ENCODE measurements around the gene SPTLC1.

The SPTLC1 gene

DNA sequence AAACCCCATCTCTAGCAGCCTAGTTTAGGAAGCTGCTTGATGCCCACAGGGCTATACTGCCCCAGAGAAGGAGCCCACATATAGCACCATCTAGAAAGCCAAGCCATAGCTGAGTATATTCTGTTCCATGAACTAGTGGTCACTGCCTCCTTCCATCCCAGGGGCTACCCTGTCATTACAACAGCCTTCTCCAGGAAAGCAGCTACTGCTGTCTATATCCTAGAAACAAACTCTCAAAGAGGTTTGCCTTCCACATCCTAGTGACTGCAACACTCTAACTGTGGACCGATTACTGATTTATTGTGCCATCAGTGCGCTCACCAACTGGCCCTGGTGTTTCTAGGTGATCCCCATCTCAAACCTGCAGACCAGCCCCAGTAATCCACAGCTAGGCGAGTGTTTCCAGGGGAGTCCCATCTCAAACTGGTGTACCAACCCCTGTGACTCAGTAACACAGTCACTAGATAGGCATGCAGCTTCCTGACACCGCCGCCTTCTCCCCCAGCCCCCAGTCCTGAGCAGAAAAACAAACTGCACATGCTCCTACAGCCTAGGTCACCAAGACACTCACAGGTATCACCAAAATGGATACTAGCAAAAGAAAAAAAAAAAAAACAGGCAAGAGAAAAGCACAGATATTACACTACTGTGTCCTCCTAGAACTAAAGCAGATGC lies 14.8 kb downstream of the SPTLC1 start:
- no peak for TF ChIP-seq POLR2A (IDR thresholded peaks at IDR 0.05; ENCODE audit: low read depth, low read length)
- no peak for TF ChIP-seq POLR2AphosphoS5 (IDR thresholded peaks at IDR 0.05; ENCODE audit: low read depth, low read length)
- no peak for TF ChIP-seq TAF1 (IDR thresholded peaks at IDR 0.05; ENCODE audit: borderline replicate concordance, low read depth, low read length)
- DNase-seq (ENCODE audit: insufficient read length) (no peak), FAIRE-seq (no peak)

DNA sequence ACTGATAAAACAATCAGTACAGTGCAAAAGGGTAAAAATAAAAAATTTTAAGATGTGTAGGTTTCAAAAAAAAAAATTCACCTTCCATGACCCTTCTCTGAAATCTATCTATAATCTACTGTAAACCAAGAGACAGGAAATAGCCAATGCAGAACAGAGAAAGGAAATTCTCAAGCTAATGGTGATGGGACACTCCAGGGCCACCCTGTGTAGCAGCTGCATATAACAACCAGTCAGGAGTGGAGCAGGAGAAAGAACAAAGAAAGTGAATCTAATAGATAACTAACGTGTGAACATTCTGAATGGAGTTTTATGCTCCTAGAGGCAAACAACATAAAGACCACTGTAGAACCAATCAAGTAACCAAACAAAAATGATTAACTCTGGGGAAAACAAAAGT lies 16.6 kb downstream of the SPTLC1 start:
- TF ChIP-seq POLR2AphosphoS5 (IDR thresholded peaks at IDR 0.05; ENCODE audit: low read depth, low read length) (no peak), POLR2A (IDR thresholded peaks at IDR 0.05; ENCODE audit: low read depth, low read length) (no peak), TAF1 (IDR thresholded peaks at IDR 0.05; ENCODE audit: borderline replicate concordance, low read depth, low read length) (no peak)
- FAIRE-seq = no peak
- no peak for DNase-seq (ENCODE audit: insufficient read length)

DNA sequence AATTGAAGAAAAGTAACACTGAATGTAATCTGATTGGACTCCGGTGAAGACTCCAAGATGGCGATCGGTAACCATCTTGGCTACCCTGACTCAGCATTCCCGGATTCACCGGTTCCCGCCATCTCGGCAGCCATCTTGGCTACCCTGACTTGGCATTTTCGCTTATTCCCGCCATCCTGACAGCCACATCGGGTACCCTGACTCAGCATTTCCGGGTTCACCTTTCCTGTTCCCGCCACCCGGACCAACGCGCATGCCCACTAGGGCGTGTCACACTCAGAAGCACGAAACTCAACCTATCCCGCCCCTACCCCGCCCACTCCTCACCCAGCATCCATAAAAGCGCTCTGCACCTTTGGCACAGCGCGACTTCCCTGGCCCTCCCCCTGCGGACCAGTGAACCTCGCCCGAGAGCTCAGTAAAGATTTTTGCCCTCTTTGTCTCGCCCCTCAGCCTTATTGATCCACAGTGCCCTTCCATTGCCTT lies 17.2 kb downstream of the SPTLC1 start:
- FAIRE-seq (no peak), DNase-seq (ENCODE audit: insufficient read length) (no peak)
- TF ChIP-seq TAF1 (IDR thresholded peaks at IDR 0.05; ENCODE audit: borderline replicate concordance, low read depth, low read length) (no peak), POLR2AphosphoS5 (IDR thresholded peaks at IDR 0.05; ENCODE audit: low read depth, low read length) (no peak), POLR2A (IDR thresholded peaks at IDR 0.05; ENCODE audit: low read depth, low read length) (no peak)

DNA sequence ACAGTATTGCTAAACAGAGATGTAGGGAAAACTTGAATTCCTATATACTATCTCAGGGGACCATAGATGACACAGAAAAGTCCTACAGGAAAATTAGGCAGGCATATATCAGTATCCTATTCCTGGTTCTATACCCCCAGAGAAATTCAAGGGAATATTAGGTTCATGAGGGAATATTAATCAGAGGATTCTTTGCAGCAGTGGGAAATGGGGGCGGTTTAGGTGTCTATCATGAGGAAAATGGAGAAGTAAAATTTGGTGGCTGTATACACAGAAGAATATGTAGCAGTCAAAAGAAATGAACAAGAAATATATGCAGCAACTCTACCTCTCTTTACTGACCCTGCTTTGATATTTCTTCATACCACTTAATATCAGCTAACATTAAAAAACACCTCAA lies 20.0 kb downstream of the SPTLC1 start:
- no peak for DNase-seq (ENCODE audit: insufficient read length)
- no peak for FAIRE-seq
- TF ChIP-seq POLR2A (IDR thresholded peaks at IDR 0.05; ENCODE audit: low read depth, low read length) (no peak), POLR2AphosphoS5 (IDR thresholded peaks at IDR 0.05; ENCODE audit: low read depth, low read length) (no peak), TAF1 (IDR thresholded peaks at IDR 0.05; ENCODE audit: borderline replicate concordance, low read depth, low read length) (no peak)

DNA sequence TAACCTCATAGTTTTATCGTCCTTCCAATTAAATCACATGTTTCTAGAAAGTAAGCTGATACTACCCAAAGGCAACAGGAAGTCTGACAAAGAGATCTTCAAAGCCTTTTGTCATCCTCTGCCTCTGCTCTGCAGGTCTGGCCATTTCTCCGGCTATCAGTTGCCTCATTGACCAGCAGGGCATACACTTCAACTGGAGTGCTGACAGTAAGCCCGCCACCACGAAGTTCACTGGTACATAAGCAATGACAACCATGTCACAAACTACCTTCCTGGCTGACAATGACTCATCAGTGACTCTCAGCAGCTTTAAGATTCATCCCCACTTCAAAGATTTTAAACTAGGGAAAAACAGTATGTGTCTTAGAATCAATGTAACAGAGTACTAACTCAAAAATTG lies 20.6 kb downstream of the SPTLC1 start:
- DNase-seq (ENCODE audit: insufficient read length) = no peak
- FAIRE-seq = no peak
- TF ChIP-seq POLR2AphosphoS5 (IDR thresholded peaks at IDR 0.05; ENCODE audit: low read depth, low read length) (no peak), TAF1 (IDR thresholded peaks at IDR 0.05; ENCODE audit: borderline replicate concordance, low read depth, low read length) (no peak), POLR2A (IDR thresholded peaks at IDR 0.05; ENCODE audit: low read depth, low read length) (no peak)

DNA sequence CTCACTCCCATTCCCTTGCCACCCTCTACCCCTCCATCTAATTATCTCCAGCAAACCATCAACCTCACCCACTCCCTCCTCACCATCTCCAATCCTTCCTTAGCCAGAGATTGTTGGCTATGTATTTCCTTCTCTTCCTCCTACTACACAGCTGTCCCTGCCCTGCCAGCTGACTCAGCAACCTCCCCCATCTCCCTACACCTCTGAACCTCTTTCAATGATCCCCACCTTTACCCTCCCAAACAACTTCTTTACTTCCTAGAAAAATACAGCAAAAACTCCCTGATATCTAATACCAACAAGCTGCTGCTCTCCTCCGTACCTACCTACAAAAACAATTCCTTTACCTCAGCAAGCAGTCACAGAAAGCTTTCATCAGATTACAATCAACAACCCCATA lies 37.3 kb downstream of the SPTLC1 start:
- DNase-seq (ENCODE audit: insufficient read length) (no peak), FAIRE-seq (no peak)

DNA sequence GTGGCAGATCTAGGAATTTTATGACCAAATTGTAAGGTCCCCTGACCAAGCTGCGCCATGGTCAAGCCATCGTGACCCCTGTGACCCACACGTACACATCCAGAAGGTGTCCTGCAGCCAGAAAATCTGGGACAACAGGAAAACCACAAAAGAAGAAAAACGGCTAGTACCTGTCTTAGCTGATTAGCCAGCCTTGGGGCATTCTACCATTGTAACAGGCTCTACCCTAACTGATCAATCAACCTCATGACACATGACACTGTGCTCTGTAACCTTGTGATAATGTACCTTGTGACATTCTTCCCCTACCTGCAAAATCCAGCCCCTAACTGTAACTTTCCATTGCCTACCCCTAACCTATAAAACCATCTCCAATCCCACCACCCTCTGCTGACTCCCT lies 43.6 kb downstream of the SPTLC1 start:
- no peak for FAIRE-seq
- no peak for TF ChIP-seq TAF1 (IDR thresholded peaks at IDR 0.05; ENCODE audit: borderline replicate concordance, low read depth, low read length)
- TF ChIP-seq POLR2AphosphoS5 (IDR thresholded peaks at IDR 0.05; ENCODE audit: low read depth, low read length) = no peak
- TF ChIP-seq POLR2A (IDR thresholded peaks at IDR 0.05; ENCODE audit: low read depth, low read length) = no peak
- DNase-seq (ENCODE audit: insufficient read length) = no peak

More for the DNA sequence above, 37.3 kb downstream of the SPTLC1 start:
- no peak for TF ChIP-seq POLR2A (IDR thresholded peaks at IDR 0.05; ENCODE audit: low read depth, low read length)
- no peak for TF ChIP-seq POLR2AphosphoS5 (IDR thresholded peaks at IDR 0.05; ENCODE audit: low read depth, low read length)
- no peak for TF ChIP-seq TAF1 (IDR thresholded peaks at IDR 0.05; ENCODE audit: borderline replicate concordance, low read depth, low read length)

DNA sequence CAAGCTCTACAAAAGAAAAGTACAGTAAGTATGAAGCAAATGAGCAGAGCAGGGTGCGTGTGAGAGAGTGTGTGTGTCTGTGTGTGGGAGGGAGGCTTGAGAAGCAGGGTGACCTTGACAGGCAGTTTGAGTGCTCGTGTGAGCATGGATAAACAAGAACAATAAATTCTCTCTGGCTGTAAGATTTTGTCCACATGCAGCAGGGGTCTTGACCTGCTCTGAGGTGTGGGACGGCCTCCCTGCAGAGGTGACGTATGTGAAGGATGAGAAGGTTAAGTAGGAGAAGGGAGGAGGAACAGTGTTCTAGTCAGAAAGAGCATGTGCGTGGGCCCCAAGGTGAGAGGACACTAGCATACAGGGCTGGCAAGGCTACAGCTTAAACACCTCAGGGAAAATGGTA lies 49.0 kb downstream of the SPTLC1 start:
- no peak for FAIRE-seq
- no peak for DNase-seq (ENCODE audit: insufficient read length)
- TF ChIP-seq POLR2AphosphoS5 (IDR thresholded peaks at IDR 0.05; ENCODE audit: low read depth, low read length) (no peak), POLR2A (IDR thresholded peaks at IDR 0.05; ENCODE audit: low read depth, low read length) (no peak), TAF1 (IDR thresholded peaks at IDR 0.05; ENCODE audit: borderline replicate concordance, low read depth, low read length) (no peak)

DNA sequence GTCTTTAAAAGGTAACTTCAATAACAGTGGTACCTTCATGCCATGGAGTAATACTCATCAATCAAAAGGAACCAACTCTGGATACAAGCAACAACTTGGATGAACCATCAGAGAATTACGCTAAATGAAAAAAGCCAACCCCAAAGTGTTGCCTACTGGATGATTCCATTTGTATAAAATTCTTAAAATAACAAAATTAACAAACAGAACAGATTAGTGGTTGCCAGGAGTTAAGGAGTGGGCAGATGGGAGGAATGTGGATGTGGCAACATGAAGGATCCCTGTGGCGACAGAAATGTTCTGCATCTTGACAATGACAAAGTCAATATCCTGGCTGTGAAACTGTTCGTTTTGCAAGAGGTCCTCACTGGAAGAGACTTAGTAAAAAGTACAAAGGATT lies 50.5 kb downstream of the SPTLC1 start:
- no peak for FAIRE-seq
- no peak for TF ChIP-seq TAF1 (IDR thresholded peaks at IDR 0.05; ENCODE audit: borderline replicate concordance, low read depth, low read length)
- no peak for TF ChIP-seq POLR2A (IDR thresholded peaks at IDR 0.05; ENCODE audit: low read depth, low read length)
- no peak for DNase-seq (ENCODE audit: insufficient read length)

DNA sequence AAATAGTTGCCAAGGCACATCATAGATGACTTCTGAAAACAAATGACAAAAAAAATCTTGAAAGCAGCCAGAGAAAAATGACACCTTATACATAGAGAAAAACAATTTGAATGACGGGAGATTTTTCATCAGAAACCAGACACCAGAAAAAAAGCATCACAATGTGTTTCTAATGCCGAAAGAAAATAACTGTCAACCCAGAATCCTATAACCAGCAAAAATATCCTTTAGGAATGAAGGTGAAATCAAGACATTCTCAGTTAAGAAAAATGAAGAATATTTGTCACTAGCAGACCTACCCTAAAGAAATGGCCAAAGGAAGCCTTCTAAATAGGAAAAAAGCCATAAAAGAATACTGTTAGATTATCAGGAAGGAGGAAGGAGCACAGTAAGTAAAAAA lies 54.0 kb downstream of the SPTLC1 start:
- FAIRE-seq (no peak), DNase-seq (ENCODE audit: insufficient read length) (no peak)
- TF ChIP-seq POLR2A (IDR thresholded peaks at IDR 0.05; ENCODE audit: low read depth, low read length) = no peak
- no peak for TF ChIP-seq POLR2AphosphoS5 (IDR thresholded peaks at IDR 0.05; ENCODE audit: low read depth, low read length)
- no peak for TF ChIP-seq TAF1 (IDR thresholded peaks at IDR 0.05; ENCODE audit: borderline replicate concordance, low read depth, low read length)

DNA sequence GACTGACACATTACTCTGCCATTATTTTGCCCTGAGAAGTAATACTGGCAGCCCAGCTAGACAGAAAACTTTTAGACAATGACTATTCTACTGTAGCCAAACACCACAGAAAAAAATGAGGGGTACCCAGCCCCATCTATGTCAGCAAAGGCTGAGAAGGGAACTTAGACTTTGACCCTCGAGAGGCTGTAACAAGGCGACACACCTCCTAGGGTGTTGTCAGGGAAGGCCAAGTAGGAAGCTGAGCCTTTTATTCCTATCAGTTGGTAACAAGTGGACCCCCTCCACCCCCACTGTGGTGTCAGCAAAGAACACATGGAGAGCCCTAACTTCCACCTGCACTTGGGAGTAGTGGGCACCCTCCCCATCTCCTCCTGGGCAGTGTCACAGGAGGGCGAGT lies 55.6 kb downstream of the SPTLC1 start:
- TF ChIP-seq POLR2AphosphoS5 (IDR thresholded peaks at IDR 0.05; ENCODE audit: low read depth, low read length) (no peak), POLR2A (IDR thresholded peaks at IDR 0.05; ENCODE audit: low read depth, low read length) (no peak), TAF1 (IDR thresholded peaks at IDR 0.05; ENCODE audit: borderline replicate concordance, low read depth, low read length) (no peak)
- no peak for FAIRE-seq
- no peak for DNase-seq (ENCODE audit: insufficient read length)

DNA sequence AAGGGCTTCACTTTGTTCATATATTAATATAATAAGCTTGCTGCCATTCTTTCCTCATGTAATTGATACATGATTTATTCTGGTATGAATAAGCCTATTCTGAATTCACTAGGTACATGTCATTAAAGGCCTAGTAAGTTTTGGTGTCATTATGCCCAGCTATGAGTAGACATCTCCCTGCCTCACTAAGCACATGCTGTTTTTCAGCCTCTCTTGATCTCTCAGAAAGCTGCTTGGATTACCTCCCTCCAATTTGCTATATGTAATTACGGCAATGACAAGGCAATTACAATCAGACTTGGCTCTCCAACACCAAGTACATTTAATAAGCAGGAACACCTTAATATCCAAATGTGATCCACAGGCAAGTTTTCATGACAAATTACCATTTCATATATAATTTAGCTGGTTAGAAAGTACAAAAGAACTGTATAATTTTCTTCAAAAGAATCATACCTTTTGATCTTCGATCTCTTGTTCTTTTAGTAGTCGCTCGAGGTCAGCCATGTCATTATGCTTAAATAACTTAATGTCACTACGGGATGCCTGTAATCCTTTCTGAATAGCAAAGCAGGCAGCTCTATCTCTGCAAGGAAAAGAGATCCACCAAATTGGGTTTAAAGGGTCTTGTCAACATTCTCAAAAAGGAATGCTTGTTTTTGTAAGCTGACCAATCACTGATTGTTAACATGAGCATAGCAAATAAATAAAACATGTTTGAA lies 56.3 kb downstream of the SPTLC1 start:
- TF ChIP-seq TAF1 (IDR thresholded peaks at IDR 0.05; ENCODE audit: borderline replicate concordance, low read depth, low read length) (no peak), POLR2A (IDR thresholded peaks at IDR 0.05; ENCODE audit: low read depth, low read length) (no peak), POLR2AphosphoS5 (IDR thresholded peaks at IDR 0.05; ENCODE audit: low read depth, low read length) (no peak)
- no peak for DNase-seq (ENCODE audit: insufficient read length)
- FAIRE-seq = no peak
